Globus pallidus (tissue), 1 donor: ENCODE measurements around the gene SMIM3.
"Not testable (repeated sequence)": the region's sequence is repeated elsewhere in the genome, so short reads cannot be mapped to it uniquely, and the experiment has no call there.

Experiments used
- DNase-seq: peaks from one replicate; pipeline ENCODE4 v3.0.0-alpha.2; 2015; ENCODE audit warnings: low spot score

SMIM3 gene, protein sequence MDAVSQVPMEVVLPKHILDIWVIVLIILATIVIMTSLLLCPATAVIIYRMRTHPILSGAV

DNA sequence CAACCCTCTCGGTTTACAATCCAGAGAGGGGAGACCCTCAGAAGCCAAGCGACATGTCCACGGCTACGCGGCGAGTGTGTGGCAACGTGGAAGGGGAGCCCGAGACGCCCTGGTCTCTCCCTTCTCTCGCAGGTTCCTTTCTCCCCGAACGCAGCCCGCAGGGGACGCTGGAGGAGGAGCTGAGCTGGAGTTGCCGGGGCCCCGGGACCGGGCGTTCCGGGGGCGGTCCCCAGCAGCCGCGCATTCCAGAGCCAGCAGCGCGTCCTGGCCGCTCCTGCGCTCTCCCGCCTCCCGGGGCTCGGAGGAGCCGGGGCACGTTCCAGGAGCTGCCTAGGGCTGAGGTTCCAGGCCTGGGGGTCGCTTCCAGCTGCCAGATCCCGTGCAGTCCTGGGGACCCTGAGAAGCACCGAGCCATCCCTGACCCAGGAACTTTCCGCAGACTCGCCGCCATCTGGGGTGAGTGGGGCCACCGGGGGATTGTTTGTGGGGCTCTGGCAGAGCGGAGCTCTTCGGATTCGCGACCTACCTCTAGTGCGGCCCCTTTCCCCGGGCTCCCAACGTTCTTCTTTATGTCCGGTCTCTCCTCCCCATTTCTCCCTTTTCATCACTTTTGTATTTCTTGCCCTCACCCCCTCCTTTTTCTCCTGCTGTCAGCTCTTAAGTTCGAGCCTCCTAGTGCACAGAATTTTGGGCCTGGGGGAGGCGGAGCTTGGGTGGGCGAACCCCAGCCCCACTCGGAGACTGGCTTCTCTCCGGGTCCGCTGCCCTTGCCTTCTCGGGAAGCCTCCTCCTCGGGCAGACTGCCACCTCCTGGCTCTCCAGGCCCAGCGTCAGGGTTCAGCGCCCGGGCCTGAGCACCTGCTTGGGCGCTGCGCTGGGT lies at the start of gene SMIM3:
Gene SMIM3, plus strand, starts transcription at position 241 of the 880 bp plus-strand sequence. CDS start 16,684 bp downstream, outside the sequence.
- peak; percentile 51 for DNase-seq

DNA sequence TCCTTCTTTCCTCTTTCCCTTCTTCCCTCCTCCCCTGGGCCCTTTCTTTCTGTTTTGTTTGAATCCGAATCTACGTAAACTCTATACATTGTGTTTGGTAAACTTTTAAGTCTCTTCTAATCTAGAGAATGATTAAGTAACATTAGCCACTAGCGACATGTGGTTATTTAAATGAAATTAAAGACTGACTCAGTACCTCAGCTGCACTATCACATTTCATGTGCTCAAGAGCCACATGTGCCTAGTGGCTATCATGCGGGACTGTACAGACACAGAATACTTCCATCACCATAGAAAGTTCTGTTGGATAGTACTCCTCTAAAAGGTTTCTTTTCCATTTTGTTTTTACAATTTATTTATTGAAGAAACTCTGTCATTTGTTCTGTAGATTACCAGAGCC lies 48.7 kb upstream of the SMIM3 start:
- DNase-seq: no peak

DNA sequence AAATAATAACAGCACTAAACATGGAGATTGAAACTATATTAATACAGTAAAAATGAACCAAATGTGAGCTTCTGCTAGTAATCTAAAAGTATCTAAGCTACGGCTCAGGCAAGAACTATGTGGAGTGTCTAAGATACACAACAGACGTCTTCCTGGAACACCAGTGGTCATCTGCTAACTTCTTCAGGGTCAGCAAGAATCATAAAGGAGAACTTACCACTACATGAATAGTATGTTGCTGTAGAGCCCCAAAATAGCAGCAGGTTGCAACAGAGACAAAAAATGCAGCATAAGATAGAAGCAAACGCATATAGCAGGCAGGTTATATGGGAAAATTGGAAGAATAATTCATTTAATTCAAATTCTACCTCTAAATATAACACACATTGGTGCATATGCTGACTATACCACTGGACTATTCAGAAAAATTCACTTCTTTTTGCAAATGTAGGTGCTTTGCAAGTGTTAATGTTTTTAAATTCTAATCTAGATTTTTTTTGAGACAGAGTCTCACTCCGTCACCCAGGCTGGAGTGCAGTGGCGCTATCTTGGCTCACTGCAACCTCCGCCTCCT lies 46.8 kb upstream of the SMIM3 start:
- DNase-seq: peak; percentile 45

DNA sequence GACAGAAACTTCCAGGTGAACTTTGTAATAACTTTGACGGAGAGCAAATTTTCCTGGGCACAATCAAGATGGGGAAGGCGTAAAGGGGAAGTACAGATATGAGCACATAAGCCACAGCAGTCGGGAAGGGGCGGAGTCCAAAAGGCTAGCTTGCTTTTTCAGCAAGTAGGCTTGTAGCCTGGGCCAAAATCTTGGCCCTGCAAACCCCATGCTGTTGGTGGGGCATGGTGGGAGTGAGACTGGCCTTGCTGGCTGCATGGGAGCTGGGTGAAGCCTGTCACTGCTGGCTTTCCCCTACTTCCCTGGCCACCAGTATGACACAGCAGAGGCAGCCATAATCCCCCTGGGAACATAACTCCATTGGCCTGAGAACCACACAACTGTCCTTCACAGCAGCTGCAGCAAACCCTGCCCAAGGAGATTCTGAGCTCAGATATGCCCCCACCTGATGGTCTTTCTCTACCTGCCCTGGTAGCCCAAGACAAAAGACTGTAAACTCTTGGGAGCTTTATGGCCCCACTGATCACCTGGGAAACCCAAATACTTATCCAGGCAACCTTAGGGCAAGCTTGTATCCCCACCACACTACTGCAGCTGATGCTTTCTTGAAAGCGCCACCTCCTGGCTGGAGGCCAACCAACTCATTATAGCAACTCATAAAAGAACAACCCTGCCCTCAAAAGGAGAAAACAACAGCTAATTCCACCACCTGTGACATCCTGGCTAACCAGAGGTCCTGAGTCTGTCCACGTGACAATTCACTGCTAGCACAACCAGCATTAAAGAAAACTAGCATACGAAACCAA lies 43.8 kb upstream of the SMIM3 start:
- peak; percentile 40 for DNase-seq

DNA sequence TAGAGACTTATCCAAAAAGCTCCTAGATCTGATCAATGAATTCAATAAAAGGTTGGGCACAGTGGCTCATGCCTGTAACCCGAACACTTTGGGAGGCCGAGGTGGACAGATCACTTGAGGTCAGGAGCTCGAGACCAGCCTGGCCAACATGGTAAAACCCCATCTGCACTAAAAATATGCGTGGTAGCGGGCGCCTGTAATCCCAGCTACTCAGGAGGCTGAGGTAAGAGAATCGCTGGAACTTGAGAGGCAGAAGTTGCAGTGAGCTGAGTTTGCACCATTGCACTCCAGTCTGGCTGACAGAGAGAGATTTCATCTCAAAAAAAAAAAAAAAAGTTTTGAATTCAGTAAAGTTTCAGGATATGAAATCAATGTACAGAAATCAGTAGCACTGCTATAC lies 39.7 kb upstream of the SMIM3 start:
- DNase-seq: no peak

DNA sequence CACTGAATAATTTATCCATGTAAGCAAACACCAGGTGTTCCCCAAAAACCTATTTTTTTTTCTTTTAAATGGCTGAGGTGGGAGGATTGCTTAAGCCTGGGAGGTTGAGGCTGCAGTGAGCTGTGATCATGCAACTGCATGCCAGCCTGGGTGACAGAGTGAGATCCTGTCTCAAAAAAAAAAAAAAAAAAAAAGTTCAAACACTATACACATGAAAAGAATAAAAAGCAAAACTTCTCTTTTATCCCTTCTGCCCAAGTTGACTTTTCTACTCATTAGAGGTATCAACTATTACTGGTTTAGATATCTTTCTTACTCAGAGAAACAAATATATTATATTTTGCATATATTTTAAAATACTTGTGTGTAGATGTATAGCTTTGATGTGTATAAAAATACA lies 37.6 kb upstream of the SMIM3 start:
- DNase-seq: no peak

DNA sequence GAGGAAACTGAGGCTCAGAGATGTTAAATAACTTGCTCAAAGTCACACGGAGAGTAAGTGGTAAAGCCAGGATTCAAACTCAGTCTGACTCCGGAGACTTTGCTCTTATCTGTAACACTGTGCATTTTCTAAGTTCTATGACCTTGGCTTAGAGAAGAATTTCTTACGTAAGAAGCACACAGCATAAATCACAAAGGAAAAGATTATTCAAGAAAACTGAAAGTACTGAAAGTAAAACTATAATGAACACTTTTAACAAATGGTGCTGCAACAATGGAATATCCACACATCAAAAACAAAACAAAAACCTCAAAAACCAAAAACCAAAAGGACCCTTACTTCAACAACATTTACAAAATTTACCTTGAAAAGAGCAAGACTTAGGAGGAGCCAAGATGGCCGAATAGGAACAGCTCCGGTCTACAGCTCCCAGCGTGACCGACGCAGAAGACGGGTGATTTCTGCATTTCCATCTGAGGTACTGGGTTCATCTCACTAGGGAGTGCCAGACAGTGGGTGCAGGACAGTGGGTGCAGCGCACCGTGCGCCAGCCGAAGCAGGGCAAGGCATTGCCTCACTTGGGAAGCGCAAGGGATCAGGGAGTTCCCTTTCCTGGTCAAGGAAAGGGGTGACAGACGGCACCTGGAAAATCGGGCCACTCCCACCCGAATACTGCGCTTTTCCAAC lies 36.0 kb upstream of the SMIM3 start:
- DNase-seq: not testable (repeated sequence)

DNA sequence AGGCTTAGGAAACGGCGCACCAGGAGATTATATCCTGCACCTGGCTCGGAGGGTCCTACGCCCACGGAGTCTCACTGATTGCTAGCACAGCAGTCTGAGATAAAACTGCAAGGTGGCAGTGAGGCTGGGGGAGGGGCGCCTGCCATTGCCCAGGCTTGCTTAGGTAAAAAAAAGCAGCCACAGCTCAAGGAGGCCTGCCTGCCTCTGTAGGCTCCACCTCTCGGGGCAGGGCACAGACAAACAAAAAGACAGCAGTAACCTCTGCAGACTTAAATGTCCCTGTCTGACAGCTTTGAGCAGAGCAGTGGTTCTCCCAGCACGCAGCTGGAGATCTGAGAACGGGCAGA lies 35.4 kb upstream of the SMIM3 start:
- not testable (repeated sequence) for DNase-seq

DNA sequence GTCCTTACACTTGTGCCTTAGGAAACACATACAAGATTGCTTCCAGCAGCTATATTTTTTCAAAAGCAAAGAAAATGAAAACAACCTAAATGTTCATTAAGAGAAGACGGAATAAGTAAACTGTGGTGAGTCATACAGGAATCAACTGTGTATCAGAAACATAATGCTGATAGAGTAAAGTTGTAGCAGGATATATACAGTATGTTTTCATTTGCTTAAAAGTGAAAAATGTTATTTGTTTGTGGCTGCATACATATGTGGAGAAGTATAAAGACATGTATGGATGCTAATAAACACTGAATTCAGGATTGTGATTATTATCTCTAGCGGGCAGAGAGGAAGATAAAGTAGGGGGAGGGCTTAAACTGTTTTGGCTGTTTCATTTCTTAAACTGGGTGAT lies 28.1 kb upstream of the SMIM3 start:
- DNase-seq: no peak

DNA sequence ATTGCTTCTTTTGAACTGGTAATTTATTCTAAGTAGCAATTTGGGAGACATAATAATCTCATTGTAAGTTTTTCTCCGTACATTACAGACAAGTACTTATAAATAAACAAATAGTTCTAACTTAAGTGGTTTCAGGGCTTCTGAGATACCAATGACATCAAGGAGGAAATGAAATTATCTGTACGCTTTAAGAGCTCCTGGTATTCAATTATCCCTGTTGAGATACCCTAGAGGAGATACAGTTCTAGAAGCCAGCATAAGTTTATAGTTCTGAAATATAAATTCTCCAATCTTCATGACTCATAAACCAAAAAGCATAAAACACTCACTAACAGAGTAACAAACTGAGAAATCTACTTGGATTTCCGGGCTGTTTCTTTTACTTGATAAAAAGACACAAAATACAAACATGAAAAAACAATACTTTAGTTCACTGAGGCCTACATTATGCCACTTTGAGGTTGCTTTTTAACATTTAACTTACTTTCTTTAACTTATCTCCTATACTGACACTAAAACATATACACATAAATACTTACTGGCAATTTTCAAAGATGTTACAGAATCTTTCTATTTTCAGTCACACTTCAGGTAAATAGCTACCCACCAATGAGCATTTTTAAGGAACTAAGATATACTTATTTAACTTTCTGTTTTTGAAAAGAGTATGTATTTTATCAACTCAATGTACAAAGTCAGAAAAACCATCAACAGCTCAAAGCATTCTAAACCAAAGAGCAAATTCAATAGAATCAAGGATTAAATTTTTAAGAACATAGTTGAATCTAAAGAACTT lies 27.3 kb upstream of the SMIM3 start:
- DNase-seq: no peak

DNA sequence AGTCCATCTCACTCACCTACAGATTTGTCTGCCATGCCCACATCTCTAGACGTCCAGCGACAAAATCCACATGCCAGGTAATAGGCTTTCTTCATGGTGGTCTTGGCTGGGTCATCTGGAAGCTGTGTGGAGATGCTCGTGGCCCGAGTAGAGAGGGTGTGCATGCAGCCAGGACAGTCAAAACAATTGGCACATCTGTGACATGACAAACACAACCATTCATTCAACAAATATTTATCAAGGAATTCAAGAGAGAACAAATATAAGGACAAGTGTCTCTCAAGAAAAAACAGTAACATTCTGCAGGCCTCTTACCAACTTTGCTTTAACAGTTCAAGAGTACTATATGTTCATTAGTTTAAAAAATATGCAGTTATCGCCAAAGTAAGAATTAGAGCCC lies 25.1 kb upstream of the SMIM3 start:
- no peak for DNase-seq

DNA sequence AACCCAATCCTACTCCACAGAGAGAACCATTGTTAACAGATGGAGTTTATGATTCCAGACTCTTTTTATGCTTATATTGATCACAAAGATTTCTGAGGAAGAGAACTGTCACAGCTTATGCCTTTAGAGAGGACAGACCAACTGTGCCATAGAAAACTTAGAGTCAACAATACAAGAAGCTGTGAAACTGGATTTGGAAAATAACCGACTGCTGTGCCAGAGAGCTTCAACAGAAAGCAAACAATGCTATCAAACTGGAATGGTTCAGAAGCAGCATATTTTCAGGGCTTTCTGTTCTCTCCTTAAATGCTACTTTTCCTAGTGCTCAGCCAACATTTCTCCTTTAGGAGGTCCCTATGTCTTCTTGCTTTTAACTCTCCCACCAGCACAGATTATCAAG lies 24.7 kb upstream of the SMIM3 start:
- no peak for DNase-seq

DNA sequence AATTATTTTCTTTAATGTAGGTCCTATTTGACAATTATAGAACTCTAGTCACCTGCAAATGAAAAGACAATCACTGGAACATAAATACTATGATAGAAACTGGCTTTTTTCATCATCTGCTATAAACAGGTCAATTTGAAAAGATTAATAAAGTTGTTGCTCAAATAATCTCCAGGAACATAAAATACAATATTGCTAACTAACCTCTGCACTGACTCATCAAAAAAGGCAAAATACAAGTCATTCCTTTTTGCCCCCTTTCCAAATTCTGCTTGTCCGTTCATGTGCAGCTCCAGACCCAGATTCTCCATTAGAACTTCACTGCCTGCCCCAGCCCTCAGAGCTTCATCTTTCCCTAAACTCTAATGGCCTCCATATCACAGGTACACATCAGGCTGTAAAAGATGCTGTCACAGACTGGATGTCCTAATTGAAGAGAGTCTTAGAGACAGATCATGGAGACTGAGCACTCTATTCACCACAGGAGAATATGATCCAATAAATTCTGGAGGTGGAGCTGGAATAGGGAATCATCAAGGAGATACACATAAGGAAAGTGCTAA lies 21.4 kb upstream of the SMIM3 start:
- no peak for DNase-seq

DNA sequence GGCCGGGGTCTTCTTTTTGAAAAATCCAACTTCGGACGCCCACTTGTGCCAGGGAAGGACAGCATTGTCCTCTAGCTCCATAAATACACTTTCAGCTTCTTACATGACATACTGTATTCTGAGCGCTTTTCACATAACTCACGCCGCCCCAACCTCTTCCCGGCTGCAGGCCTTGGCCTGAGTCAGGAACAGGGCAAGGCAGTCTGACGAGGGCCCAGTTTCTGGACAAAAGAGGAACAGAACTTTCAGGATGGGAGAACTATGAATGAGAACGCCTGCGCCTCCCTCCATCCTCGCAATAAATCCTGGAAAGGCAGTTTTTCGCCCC lies 20.4 kb upstream of the SMIM3 start:
- DNase-seq: no peak

DNA sequence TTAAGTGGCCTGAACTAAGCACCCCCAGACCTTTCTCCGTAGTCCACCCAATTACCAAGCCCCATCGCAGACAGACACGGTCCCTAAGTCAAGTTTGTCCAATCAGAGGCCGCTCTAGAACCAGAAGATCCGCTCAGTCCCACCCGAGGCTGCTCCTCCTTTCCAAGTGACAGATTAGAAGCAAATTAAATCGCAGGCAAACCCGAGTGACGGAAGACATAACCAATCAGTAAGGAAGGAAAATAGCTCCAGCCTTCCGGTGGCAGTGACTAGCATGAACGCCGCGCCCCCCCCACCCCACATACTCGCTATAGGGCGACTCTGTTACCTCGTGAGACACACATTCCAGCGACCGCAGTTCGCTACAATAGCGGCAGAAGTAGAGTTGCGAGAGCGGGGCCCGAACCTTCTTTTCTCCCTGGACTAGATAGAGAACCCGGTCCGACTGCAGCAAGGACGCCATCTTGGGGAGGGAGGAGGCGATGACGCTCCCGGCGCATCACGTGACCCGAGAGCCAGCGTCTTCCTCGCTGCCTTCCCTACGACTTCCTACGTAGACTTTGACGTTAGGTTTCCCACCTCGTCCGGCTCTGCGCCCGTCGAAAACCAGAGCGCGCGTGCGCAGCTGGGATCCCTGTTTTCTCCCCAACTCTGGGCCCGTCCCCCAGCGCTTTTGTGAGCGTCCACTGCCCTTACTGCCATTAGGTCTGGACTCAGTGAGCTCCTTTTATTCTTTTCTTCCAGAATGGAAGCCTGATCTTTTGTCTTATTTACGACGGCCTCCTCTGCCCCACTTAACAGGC lies 19.8 kb upstream of the SMIM3 start, which contains the start of gene DCTN4:
Gene DCTN4, minus strand, starts transcription at position 487 of the 803 bp plus-strand sequence. Its CDS starts 24 bp downstream, at position 463.
- DNase-seq: peak; percentile 100

DNA sequence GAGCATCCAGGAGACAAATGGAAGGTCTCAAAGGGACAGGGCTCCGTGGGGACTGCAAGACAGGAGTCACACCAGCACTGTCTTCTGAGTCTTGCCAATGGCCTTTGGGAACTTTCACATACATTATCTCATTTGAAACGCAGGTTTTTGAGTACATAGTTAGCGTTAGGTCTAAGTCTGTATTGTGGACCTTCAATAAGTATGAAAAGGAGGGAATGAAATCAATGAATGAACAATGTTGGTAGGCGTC lies 19.3 kb upstream of the SMIM3 start:
- peak; percentile 24 for DNase-seq

DNA sequence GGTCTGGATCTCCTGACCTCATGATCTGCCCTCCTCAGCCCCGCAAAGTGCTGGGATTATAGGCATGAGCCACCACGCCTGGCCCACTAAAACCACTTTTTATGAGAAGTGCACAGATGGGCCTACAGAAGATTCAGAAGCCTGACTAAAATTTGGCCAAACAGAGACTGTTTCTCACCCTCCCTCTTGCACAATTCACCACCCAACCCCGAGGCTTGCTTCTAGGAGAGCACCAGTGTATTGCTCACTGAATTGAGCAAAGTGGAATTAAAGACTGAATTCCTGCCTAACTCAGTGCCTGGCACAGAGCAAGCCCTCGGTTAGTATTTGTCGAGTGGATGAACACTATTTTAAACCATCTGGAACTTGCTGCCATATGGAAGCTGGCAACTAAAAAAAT lies 16.3 kb upstream of the SMIM3 start:
- no peak for DNase-seq

DNA sequence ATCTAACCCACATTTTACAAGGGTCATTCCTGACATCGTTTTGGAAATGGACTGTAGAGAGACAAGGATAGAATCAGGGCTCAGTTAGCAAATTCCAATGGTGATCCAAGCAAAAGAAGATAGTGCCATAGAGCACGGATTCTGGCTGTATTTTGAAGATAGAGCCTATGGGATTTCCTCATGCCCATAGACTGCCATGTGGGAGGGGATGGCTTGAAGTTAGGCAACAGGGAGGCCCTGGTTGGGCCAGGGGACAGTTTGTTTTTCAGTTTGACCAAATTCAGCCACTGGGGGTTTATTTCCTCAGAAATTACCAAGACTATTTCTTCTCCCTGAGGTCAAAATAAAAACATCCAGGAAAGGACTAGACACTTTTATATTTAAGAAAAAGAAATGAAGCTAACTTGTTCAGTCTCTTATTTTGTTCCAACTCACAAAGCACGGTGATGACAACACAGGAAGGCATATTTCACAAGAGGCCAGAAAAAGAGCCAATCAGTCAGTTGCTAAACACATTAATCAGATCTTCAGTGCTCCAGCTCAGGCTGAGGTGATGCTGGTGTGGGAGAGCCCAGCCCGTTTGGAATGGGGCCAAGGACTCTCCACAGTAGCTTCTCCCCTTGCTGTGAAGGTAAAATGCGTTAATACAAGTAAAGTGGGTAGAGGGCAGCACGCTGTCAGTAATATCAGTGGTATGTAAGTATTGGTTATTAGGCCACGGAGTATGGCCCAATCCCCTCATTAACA lies 15.4 kb upstream of the SMIM3 start:
- DNase-seq: no peak

DNA sequence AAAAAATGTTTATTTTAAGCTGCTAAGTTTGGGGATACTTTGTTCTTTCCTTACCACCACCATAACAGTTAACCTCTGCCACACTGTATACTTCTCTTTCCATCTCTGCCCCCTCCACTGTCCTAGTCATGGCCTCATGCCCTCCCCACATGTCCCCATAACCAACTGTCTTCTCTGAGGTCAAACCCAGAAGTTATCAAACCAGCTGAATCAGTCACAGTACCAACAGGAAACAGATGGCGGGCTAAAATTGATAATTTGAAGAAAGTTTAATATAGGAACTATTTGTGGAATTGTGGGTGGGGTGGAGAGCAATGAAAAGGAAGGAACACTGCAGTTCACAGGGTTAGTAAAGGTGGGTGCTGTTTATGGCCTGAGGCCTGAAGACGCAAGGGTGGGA lies 14.0 kb upstream of the SMIM3 start:
- DNase-seq: no peak
